GM23338 (cell line): ENCODE measurements around the gene CTSC. TPM values are rescaled to one million over a fixed set of nuclear protein-coding genes. Genes with fewer than 3 reads are reported as not detected.
A peak's percentile ranks its signal among the peaks of the same experiment; 100 is the strongest.

Source experiments
- ATAC-seq: fragments of 200-7000 bp; cut with Tn5 transposase; 3 replicates; pipeline ENCODE4 v1.9.1; 2020
- DNase-seq: peaks from one replicate; pipeline ENCODE4 v3.0.0-alpha.2; 2015; ENCODE audit warnings: low spot score
- H2AFZ ChIP-seq: fragments of 200-600 bp; sonication (generic); 2 replicates; pipeline ENCODE4 v1.8.0; 2016; ENCODE audit warnings: antibody characterized with exemption, mild to moderate bottlenecking, moderate library complexity
- H3F3A ChIP-seq: fragments of 200-600 bp; sonication (generic); replicated peaks from 2 replicates; pipeline ENCODE4 v1.8.0; 2017; ENCODE audit warnings: antibody characterized with exemption, mixed run types, low read depth
- H3K27ac ChIP-seq: fragments of 200-600 bp; sonication (generic); 2 replicates; pipeline ENCODE4 v1.6.1; 2016; ENCODE audit warnings: low read depth
- H3K27me3 ChIP-seq: fragments of 200-600 bp; sonication (generic); 2 replicates; pipeline ENCODE4 v1.8.0; 2016; ENCODE audit warnings: mild to moderate bottlenecking, mixed run types, moderate library complexity; ENCODE audit not compliant: insufficient read depth
- H3K36me3 ChIP-seq: fragments of 200-600 bp; sonication (generic); 2 replicates; pipeline ENCODE4 v1.8.0; 2016; ENCODE audit warnings: mild to moderate bottlenecking; ENCODE audit not compliant: insufficient read depth
- H3K4me1 ChIP-seq: fragments of 200-600 bp; sonication (generic); 2 replicates; pipeline ENCODE4 v1.8.0; 2016; ENCODE audit warnings: mild to moderate bottlenecking, moderate library complexity; ENCODE audit not compliant: insufficient read depth
- H3K4me2 ChIP-seq: fragments of 200-600 bp; sonication (generic); 2 replicates; pipeline ENCODE4 v1.7.1; 2017; ENCODE audit warnings: mixed run types
- H3K4me3 ChIP-seq: fragments of 200-600 bp; sonication (generic); 2 replicates; pipeline ENCODE4 v1.6.1; 2016; ENCODE audit warnings: mixed run types
- H3K79me2 ChIP-seq: fragments of 200-600 bp; sonication (generic); replicated peaks from 2 replicates; pipeline ENCODE4 v1.8.0; 2017; ENCODE audit warnings: mild to moderate bottlenecking; ENCODE audit not compliant: insufficient read depth
- H3K9me2 ChIP-seq: fragments of 200-600 bp; sonication (generic); 2 replicates; pipeline ENCODE4 v1.8.0; 2017; ENCODE audit not compliant: insufficient read depth
- H4K20me1 ChIP-seq: fragments of 200-600 bp; sonication (generic); replicated peaks from 2 replicates; pipeline ENCODE4 v1.8.0; 2017; ENCODE audit warnings: mild to moderate bottlenecking; ENCODE audit not compliant: insufficient read depth
- H3K27ac Mint-ChIP-seq: 2 replicates; pipeline ENCODE4 v1.8.0; 2020; ENCODE audit warnings: inconsistent platforms, mild to moderate bottlenecking, moderate library complexity, mixed read lengths
- H3K27me3 Mint-ChIP-seq: 3 replicates; pipeline ENCODE4 v1.8.0; 2022; ENCODE audit warnings: low read depth, mild to moderate bottlenecking, moderate library complexity, mixed read lengths, inconsistent platforms; ENCODE audit not compliant: insufficient read depth, poor library complexity
- H3K36me3 Mint-ChIP-seq: 3 replicates; pipeline ENCODE4 v1.8.0; 2021; ENCODE audit warnings: low read depth, mild to moderate bottlenecking, inconsistent platforms, moderate library complexity, mixed read lengths
- H3K4me1 Mint-ChIP-seq: 3 replicates; pipeline ENCODE4 v1.8.0; 2020; ENCODE audit warnings: mild to moderate bottlenecking, inconsistent platforms, mixed read lengths
- H3K4me3 Mint-ChIP-seq: 3 replicates; pipeline ENCODE4 v1.8.0; 2021; ENCODE audit warnings: moderate library complexity, mild to moderate bottlenecking, inconsistent platforms, mixed read lengths
- H3K9me3 Mint-ChIP-seq: 3 replicates; pipeline ENCODE4 v1.8.0; 2020; ENCODE audit warnings: moderate library complexity, mild to moderate bottlenecking, inconsistent platforms, mixed read lengths
- CREB1 ChIP-seq: fragments of 250-450 bp; sonication (Bioruptor Pico); IDR thresholded peaks from 2 replicates; pipeline ENCODE4 v1.5.0; 2020; ENCODE audit warnings: low read depth, mild to moderate bottlenecking, moderate library complexity
- CTCF ChIP-seq, 2 experiments: fragments of 200-600 bp in 1 of 2; sonication (generic) in 1 of 2; conservative IDR thresholded peaks; 2 replicates each; pipeline versions ENCODE4 v1.5.1 to v1.6.1; 2016 to 2017; ENCODE audit warnings: antibody characterized with exemption in 2 of 2, low read depth in 2 of 2, mild to moderate bottlenecking in 2 of 2, moderate library complexity in 1 of 2
- EZH2 ChIP-seq: fragments of 200-600 bp; sonication (generic); IDR thresholded peaks from one replicate; pipeline ENCODE4 v1.8.0; 2017; ENCODE audit warnings: antibody characterized with exemption, mild to moderate bottlenecking, low read depth; ENCODE audit not compliant: unreplicated experiment
- JUNB ChIP-seq: IDR thresholded peaks from one replicate; pipeline ENCODE4 v1.6.1; 2016; ENCODE audit warnings: antibody characterized with exemption; ENCODE audit not compliant: unreplicated experiment
- NANOG ChIP-seq: IDR thresholded peaks from 2 replicates; pipeline ENCODE4 v1.6.1; 2016; ENCODE audit warnings: antibody characterized with exemption, borderline replicate concordance
- polyA plus RNA-seq: library from polyadenylated mRNA; unstranded; fragments of >200 nt; fragmentation: Nextera tagmentation; extraction: Ambion mirVana; gene quantifications from 2 replicates; pipeline ENCODE4 v1.2.1, GENCODE V29; 2016
- total RNA-seq: library from RNA; depleted of rRNA; stranded (reverse); fragments of >200 nt; shearing (Covaris generic); gene quantifications from 2 replicates; pipeline ENCODE4 v1.2.3, GENCODE V29; 2014
- TF ChIP-seq, protein P1 (sequence below): IDR thresholded peaks from one replicate; pipeline ENCODE4 v1.6.1; 2018; ENCODE audit warnings: antibody characterized with exemption; ENCODE audit not compliant: unreplicated experiment

The CTSC gene
- total and polyA plus RNA-seq, 2 experiments from 2014 or later, result 408 to 444 TPM

DNA sequence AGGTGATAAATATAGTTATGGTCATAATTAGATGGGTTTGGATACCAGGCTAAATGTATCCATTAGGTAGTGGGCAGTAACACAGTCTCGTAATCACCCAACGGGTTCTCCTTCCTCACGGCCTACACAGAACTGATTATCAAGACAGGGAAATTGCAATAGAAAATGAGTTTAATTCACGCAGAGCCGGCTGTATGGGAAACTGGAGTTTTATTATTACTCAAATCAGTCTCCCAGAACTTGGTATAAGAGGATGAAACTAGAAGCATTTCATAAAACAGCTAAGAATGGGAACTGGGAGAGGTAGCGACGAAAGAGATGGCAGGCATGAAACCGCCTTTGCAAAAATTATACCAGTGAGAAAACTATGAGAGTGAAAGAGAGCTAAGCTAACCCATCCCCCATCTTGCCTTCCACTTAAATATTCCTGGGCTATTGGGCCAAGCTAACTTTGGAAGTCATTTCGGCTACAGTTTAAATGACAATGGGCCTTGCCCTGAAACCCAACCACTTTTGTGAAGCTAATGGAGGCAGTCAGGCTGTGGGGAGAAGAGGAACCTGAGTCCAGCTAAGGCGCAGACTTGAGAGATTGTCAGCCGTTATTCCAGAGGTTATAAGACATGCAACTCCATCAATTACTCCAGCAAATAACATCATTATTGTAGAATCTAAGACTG lies 29.6 kb downstream of the CTSC start:
- peak overlapping the region; percentile 98 for H3K27ac ChIP-seq
- Mint-ChIP-seq H3K36me3 (peaks cover 79% of the 10 kb centered on the region), H3K4me1 (peaks cover 74% of the 10 kb centered on the region), H3K27me3 (peaks cover 7% of the 10 kb centered on the region), H3K9me3 (peaks cover 6% of the 10 kb centered on the region; the same call in 1 of the 3 replicates), H3K4me3 (peak overlapping the region; percentile 63), H3K27ac (peak overlapping the region; percentile 98)
- peaks cover 75% of the 10 kb centered on the region for H3K79me2 ChIP-seq
- H3K9me2 ChIP-seq, result no peaks in the 10 kb centered on the region
- H3K4me2 ChIP-seq, result peak overlapping the region; percentile 67
- no peaks in the 10 kb centered on the region for H4K20me1 ChIP-seq
- peaks cover 55% of the 10 kb centered on the region for H3K4me1 ChIP-seq
- H3K4me3 ChIP-seq, result peak overlapping the region; percentile 42
- no peaks in the 10 kb centered on the region for H3K27me3 ChIP-seq
- H3F3A ChIP-seq, result 0 out of 2 replicates have a peak, but pooled peaks cover 7% of the 10 kb centered on the region
- TF ChIP-seq NANOG, result peak; percentile 75
- no peak for TF ChIP-seq EZH2
- TF ChIP-seq CTCF (conservative IDR thresholded peaks at IDR 0.05; ENCODE audit: low read depth in 2 of 2), result no peak
- TF ChIP-seq, protein P1, sequence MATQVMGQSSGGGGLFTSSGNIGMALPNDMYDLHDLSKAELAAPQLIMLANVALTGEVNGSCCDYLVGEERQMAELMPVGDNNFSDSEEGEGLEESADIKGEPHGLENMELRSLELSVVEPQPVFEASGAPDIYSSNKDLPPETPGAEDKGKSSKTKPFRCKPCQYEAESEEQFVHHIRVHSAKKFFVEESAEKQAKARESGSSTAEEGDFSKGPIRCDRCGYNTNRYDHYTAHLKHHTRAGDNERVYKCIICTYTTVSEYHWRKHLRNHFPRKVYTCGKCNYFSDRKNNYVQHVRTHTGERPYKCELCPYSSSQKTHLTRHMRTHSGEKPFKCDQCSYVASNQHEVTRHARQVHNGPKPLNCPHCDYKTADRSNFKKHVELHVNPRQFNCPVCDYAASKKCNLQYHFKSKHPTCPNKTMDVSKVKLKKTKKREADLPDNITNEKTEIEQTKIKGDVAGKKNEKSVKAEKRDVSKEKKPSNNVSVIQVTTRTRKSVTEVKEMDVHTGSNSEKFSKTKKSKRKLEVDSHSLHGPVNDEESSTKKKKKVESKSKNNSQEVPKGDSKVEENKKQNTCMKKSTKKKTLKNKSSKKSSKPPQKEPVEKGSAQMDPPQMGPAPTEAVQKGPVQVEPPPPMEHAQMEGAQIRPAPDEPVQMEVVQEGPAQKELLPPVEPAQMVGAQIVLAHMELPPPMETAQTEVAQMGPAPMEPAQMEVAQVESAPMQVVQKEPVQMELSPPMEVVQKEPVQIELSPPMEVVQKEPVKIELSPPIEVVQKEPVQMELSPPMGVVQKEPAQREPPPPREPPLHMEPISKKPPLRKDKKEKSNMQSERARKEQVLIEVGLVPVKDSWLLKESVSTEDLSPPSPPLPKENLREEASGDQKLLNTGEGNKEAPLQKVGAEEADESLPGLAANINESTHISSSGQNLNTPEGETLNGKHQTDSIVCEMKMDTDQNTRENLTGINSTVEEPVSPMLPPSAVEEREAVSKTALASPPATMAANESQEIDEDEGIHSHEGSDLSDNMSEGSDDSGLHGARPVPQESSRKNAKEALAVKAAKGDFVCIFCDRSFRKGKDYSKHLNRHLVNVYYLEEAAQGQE, result no peak
- TF ChIP-seq JUNB, result no peak
- ATAC-seq (peak; percentile 81), DNase-seq (peak; percentile 92)
- peaks cover 27% of the 10 kb centered on the region; the same call in 1 of the 2 replicates for H3K36me3 ChIP-seq
- no peak overlapping the region for H2AFZ ChIP-seq

DNA sequence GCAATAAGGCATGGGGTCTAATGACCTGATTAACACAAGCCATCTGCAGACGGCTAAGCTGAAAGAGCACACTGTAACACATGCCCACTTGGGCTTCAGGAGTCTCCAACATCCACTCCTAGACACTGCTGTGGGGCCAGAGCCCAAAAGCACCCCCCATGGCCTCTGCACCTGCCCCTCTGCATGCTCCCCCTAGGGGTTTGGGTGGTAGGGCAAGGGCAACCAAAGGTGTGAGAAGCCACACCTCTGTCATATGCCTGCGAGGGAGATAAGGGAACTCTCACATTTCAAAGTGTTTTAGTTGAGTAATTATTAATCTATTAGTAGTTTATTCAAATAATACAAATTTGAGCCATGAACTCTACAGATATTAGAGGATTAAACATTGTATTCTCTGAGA lies 30.8 kb downstream of the CTSC start:
- H3K79me2 ChIP-seq, result peaks cover 70% of the 10 kb centered on the region
- no peak for DNase-seq
- no peak for ATAC-seq
- H3K4me2 ChIP-seq, result peak overlapping the region; percentile 67; the same call in 1 of the 2 replicates
- H3K27ac Mint-ChIP-seq, result no peak overlapping the region
- peaks cover 72% of the 10 kb centered on the region for H3K4me1 Mint-ChIP-seq
- no peaks in the 10 kb centered on the region for H3K9me2 ChIP-seq
- peaks cover 50% of the 10 kb centered on the region for H3K4me1 ChIP-seq
- H3K4me3 ChIP-seq, result no peak overlapping the region
- 0 out of 2 replicates have a peak, but pooled peaks cover 11% of the 10 kb centered on the region for H3F3A ChIP-seq
- no peak for TF ChIP-seq CREB1 (CRISPR knock-in tag)
- peak; percentile 22 to 37; a peak in 2 of 4 replicates for TF ChIP-seq CTCF (conservative IDR thresholded peaks at IDR 0.05; ENCODE audit: low read depth in 2 of 2)
- H3K27me3 ChIP-seq, result no peaks in the 10 kb centered on the region
- peaks cover 9% of the 10 kb centered on the region for H3K27me3 Mint-ChIP-seq
- H2AFZ ChIP-seq, result no peak overlapping the region
- no peak overlapping the region for H3K4me3 Mint-ChIP-seq
- H4K20me1 ChIP-seq, result no peaks in the 10 kb centered on the region
- H3K36me3 ChIP-seq, result peaks cover 25% of the 10 kb centered on the region; the same call in 1 of the 2 replicates
- peaks cover 79% of the 10 kb centered on the region for H3K36me3 Mint-ChIP-seq
- peaks cover 6% of the 10 kb centered on the region; the same call in 1 of the 3 replicates for H3K9me3 Mint-ChIP-seq
- no peak overlapping the region; the same call in 1 of the 2 replicates for H3K27ac ChIP-seq
